HUES6 (cell line): ENCODE results near the gene IL12A.

ENCODE experiments used
- H3K27ac ChIP-seq: 2 replicates; pipeline ENCODE4 v1.7.0; 2013; ENCODE audit warnings: low read depth, mild to moderate bottlenecking, low read length, inconsistent platforms
- H3K27me3 ChIP-seq: 2 replicates; pipeline ENCODE4 v1.6.1; 2013; ENCODE audit warnings: low read length; ENCODE audit not compliant: control insufficient read depth, insufficient read depth
- H3K36me3 ChIP-seq: 2 replicates; pipeline ENCODE4 v1.6.1; 2013; ENCODE audit warnings: low read length; ENCODE audit not compliant: control insufficient read depth, insufficient read depth
- H3K4me1 ChIP-seq: 2 replicates; pipeline ENCODE4 v1.6.1; 2013; ENCODE audit warnings: low read length; ENCODE audit not compliant: control insufficient read depth, insufficient read depth
- H3K4me3 ChIP-seq: 2 replicates; pipeline ENCODE4 v1.5.1; 2013; ENCODE audit warnings: low read depth, low read length
- H3K9ac ChIP-seq: one replicate; pipeline ENCODE4 v1.6.1; 2013; ENCODE audit warnings: mild to moderate bottlenecking, low read length
- H3K9me3 ChIP-seq: 2 replicates; pipeline ENCODE4 v1.6.1; 2013; ENCODE audit warnings: low read depth, low read length; ENCODE audit not compliant: control insufficient read depth, insufficient read depth

IL12A gene

GRCh38 chr3:159988617-159989271, at the start of gene IL12A:
IL12A (plus strand) TSS chr3:159988835.
- Histone ChIP-seq H3K27me3 (peaks cover 14% of the 10 kb centered on the region), H3K9me3 (peaks cover 4% of the 10 kb centered on the region; the same call in 1 of the 2 replicates), H3K4me3 (peak within 1 kb of the TSS; percentile 62), H3K4me1 (peaks cover 8% of the 10 kb centered on the region), H3K27ac (no peak within 1 kb of the TSS), H3K9ac (peak within 1 kb of the TSS; percentile 21), H3K36me3 (no peaks in the 10 kb centered on the region)

GRCh38 chr3:159941038-159942000, 47.3 kb upstream of the IL12A start:
- H3K36me3 ChIP-seq = no peaks in the 10 kb centered on the region
- no peak overlapping the region for H3K27ac ChIP-seq
- peaks cover 1% of the 10 kb centered on the region; the same call in 1 of the 2 replicates for H3K9me3 ChIP-seq
- H3K4me1 ChIP-seq = no peaks in the 10 kb centered on the region
- H3K9ac ChIP-seq = no peak overlapping the region
- H3K4me3 ChIP-seq = no peak overlapping the region
- H3K27me3 ChIP-seq = no peaks in the 10 kb centered on the region

- Histone ChIP-seq H3K27ac (no peak overlapping the region), H3K36me3 (no peaks in the 10 kb centered on the region), H3K4me1 (no peaks in the 10 kb centered on the region)
Measured at GRCh38 chr3:159944781-159945180, 43.9 kb upstream of the IL12A start.

GRCh38 chr3:159945930-159946329, 42.7 kb upstream of the IL12A start:
- Histone ChIP-seq H3K27ac (no peak overlapping the region), H3K36me3 (no peaks in the 10 kb centered on the region), H3K4me3 (no peak overlapping the region), H3K27me3 (no peaks in the 10 kb centered on the region), H3K9me3 (no peaks in the 10 kb centered on the region), H3K4me1 (no peaks in the 10 kb centered on the region), H3K9ac (no peak overlapping the region)

More at GRCh38 chr3:159944781-159945180, 43.9 kb upstream of the IL12A start:
- Histone ChIP-seq H3K9ac (no peak overlapping the region), H3K4me3 (no peak overlapping the region), H3K27me3 (no peaks in the 10 kb centered on the region), H3K9me3 (no peaks in the 10 kb centered on the region)

- H3K4me1 ChIP-seq = no peaks in the 10 kb centered on the region
- no peak overlapping the region for H3K9ac ChIP-seq
- H3K27ac ChIP-seq = no peak overlapping the region
- H3K27me3 ChIP-seq = no peaks in the 10 kb centered on the region
- H3K4me3 ChIP-seq = no peak overlapping the region
- no peaks in the 10 kb centered on the region for H3K36me3 ChIP-seq
- H3K9me3 ChIP-seq = no peaks in the 10 kb centered on the region
Measured at GRCh38 chr3:159947220-159947619, 41.4 kb upstream of the IL12A start.

GRCh38 chr3:159948429-159949144, 40.0 kb upstream of the IL12A start:
- Histone ChIP-seq H3K27ac (no peak overlapping the region), H3K9me3 (no peaks in the 10 kb centered on the region), H3K9ac (no peak overlapping the region), H3K4me1 (no peaks in the 10 kb centered on the region), H3K27me3 (no peaks in the 10 kb centered on the region), H3K4me3 (no peak overlapping the region), H3K36me3 (no peaks in the 10 kb centered on the region)

- no peaks in the 10 kb centered on the region for H3K27me3 ChIP-seq
- H3K4me3 ChIP-seq = no peak overlapping the region
- H3K9me3 ChIP-seq = no peaks in the 10 kb centered on the region
- no peak overlapping the region for H3K27ac ChIP-seq
- H3K9ac ChIP-seq = no peak overlapping the region
- no peaks in the 10 kb centered on the region for H3K4me1 ChIP-seq
- no peaks in the 10 kb centered on the region for H3K36me3 ChIP-seq
Measured at GRCh38 chr3:159950156-159950898, 38.3 kb upstream of the IL12A start.

- H3K4me1 ChIP-seq = no peaks in the 10 kb centered on the region
- no peaks in the 10 kb centered on the region for H3K9me3 ChIP-seq
- H3K9ac ChIP-seq = no peak overlapping the region
- no peaks in the 10 kb centered on the region for H3K27me3 ChIP-seq
- no peak overlapping the region for H3K27ac ChIP-seq
- H3K4me3 ChIP-seq = no peak overlapping the region
- no peaks in the 10 kb centered on the region for H3K36me3 ChIP-seq
Measured at GRCh38 chr3:159951540-159951939, 37.1 kb upstream of the IL12A start.

- Histone ChIP-seq H3K27me3 (no peaks in the 10 kb centered on the region), H3K9me3 (no peaks in the 10 kb centered on the region), H3K4me1 (no peaks in the 10 kb centered on the region), H3K4me3 (no peak overlapping the region), H3K27ac (no peak overlapping the region), H3K36me3 (no peaks in the 10 kb centered on the region), H3K9ac (no peak overlapping the region)
Measured at GRCh38 chr3:159953325-159954085, 35.1 kb upstream of the IL12A start.
